Measurements from ENCODE around the gene PCDH12.

The PCDH12 gene

GRCh38 chr5:141906517-141906916 lies 51.5 kb downstream of the PCDH12 start:
- no peak for DNase-seq

GRCh38 chr5:141904551-141904950 lies 53.5 kb downstream of the PCDH12 start:
- DNase-seq = no peak

GRCh38 chr5:141903261-141903660 lies 54.7 kb downstream of the PCDH12 start:
- DNase-seq = no peak

DNA sequence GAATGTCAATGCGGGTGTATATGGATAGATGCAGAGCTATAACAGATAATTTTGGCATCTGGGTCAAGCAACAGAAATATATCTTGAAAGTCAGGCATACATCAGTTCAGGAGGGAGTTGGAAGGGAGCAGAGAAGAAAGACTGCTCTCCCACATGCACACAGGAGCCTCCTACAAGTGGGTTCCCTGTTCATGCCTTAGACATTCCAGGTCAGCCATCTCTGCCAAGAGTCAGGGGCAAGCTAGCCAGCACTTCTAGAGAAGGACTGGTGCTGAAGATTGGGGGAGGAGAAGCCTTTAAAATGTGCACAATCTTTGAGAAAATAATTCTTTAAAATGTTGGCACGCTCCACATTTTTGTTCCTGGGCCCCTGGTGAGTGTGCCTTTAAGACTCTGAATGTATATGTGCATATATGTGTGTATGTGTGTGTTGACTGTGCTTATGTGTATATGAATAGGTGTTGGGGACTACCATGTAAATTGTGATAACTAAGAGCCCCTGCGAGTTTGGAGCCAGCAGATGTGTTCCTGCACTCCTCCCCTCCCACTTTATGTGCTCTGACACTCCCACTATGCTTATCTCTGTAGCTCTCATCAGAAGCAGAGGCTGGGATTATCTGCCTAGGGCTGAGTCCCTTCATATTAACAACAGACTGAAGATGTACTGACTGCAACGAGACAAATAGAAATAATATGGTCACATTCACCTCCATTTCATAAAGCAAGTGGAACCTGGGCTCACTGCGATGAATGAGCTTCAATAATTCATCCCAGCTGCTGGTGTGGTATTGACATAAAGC lies 55.8 kb downstream of the PCDH12 start:
- no peak for DNase-seq

DNA sequence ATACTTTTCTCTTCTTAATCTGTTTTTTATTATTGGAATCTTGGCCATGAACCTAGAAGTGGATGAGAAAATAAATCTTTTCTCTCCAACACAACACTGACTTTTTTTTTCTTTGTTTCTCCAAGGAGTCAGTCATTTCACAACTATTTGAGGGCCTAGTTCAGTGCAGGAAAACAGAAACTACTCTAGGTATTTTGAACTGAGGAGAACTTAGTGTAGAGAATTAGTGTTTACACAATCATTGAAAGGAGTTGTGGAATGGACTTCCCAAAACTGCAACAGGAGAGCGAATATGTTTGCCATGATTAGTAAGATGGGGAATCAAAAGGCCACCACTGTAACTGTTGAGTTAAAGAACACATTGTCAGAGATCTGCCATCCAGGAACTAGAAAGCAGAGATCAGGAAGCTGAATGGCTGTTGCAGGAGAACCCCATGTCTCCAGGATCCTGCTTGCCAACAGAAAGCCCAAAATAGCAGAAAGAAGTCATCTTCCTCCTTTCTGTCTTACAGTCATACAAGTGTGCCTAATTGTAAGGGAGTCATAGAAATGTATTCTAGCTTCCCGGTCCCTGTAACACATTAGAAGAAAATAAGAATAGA lies 59.5 kb downstream of the PCDH12 start:
- DNase-seq = no peak

DNA sequence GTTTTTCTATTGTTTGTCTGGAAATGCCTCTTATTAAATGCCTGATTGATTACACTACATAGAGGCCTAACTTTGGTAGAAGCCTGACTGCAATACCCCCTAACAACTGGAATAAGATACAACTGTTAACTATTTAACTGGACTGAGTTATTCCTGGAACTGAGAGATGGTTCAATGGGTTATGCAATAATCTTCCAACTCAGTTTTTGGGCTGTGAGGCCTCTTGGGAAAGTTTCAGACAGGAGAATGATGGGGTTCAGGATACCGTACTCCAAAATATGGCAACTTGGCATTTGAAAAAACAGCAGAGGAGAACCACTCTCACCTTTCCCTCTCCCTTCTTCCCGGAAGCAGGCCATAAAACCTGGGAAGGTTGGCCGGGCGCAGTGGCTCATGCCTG lies 60.6 kb downstream of the PCDH12 start:
- DNase-seq = no peak

Data from femur (tissue), 1 donor.